IPS-15b (cell line): ENCODE data around the gene GRAMD1A.

ENCODE experiments used
- H3K27me3 ChIP-seq: one replicate; pipeline ENCODE4 v1.6.1; 2013; ENCODE audit warnings: low read length; ENCODE audit not compliant: control insufficient read depth, insufficient read depth
- H3K36me3 ChIP-seq: one replicate; pipeline ENCODE4 v1.6.1; 2013; ENCODE audit warnings: low read length; ENCODE audit not compliant: control insufficient read depth, insufficient read depth
- H3K4me1 ChIP-seq: one replicate; pipeline ENCODE4 v1.6.1; 2013; ENCODE audit warnings: mild to moderate bottlenecking, low read length; ENCODE audit not compliant: control insufficient read depth, insufficient read depth
- H3K4me3 ChIP-seq: one replicate; pipeline ENCODE4 v1.5.1; 2013; ENCODE audit warnings: low read depth, low read length
- H3K9ac ChIP-seq: one replicate; pipeline ENCODE4 v1.6.1; 2013; ENCODE audit warnings: low read depth, mild to moderate bottlenecking, low read length
- H3K9me3 ChIP-seq: one replicate; pipeline ENCODE4 v1.6.1; 2013; ENCODE audit warnings: mild to moderate bottlenecking, low read length; ENCODE audit not compliant: control insufficient read depth, insufficient read depth

GRAMD1A gene

GRCh38 chr19:35069696-35070095 is 69.6 kb downstream of the GRAMD1A start:
- Histone ChIP-seq H3K4me1 (peaks cover 13% of the 10 kb centered on the region), H3K27me3 (no peaks in the 10 kb centered on the region), H3K9me3 (no peaks in the 10 kb centered on the region), H3K36me3 (no peaks in the 10 kb centered on the region), H3K9ac (no peak overlapping the region), H3K4me3 (no peak overlapping the region)

GRCh38 chr19:35070471-35070870 is 70.3 kb downstream of the GRAMD1A start:
- H3K4me1 ChIP-seq: peaks cover 13% of the 10 kb centered on the region

GRCh38 chr19:35073516-35073915 is 73.4 kb downstream of the GRAMD1A start:
- H3K4me3 ChIP-seq: no peak overlapping the region
- no peaks in the 10 kb centered on the region for H3K9me3 ChIP-seq
- no peak overlapping the region for H3K9ac ChIP-seq
- H3K36me3 ChIP-seq: no peaks in the 10 kb centered on the region
- H3K4me1 ChIP-seq: peaks cover 10% of the 10 kb centered on the region
- no peaks in the 10 kb centered on the region for H3K27me3 ChIP-seq

More at GRCh38 chr19:35070471-35070870, 70.3 kb downstream of the GRAMD1A start:
- no peak overlapping the region for H3K4me3 ChIP-seq
- no peaks in the 10 kb centered on the region for H3K9me3 ChIP-seq
- H3K36me3 ChIP-seq: no peaks in the 10 kb centered on the region
- H3K9ac ChIP-seq: no peak overlapping the region
- no peaks in the 10 kb centered on the region for H3K27me3 ChIP-seq

- H3K4me1 ChIP-seq: peaks cover 7% of the 10 kb centered on the region
- no peak overlapping the region for H3K9ac ChIP-seq
- no peaks in the 10 kb centered on the region for H3K9me3 ChIP-seq
- H3K27me3 ChIP-seq: no peaks in the 10 kb centered on the region
- H3K36me3 ChIP-seq: no peaks in the 10 kb centered on the region
- H3K4me3 ChIP-seq: no peak overlapping the region
Observed at GRCh38 chr19:35073941-35074340, 73.8 kb downstream of the GRAMD1A start.

GRCh38 chr19:35074426-35075201 is 74.5 kb downstream of the GRAMD1A start:
- Histone ChIP-seq H3K9ac (no peak overlapping the region), H3K4me1 (peaks cover under 1% of the 10 kb centered on the region), H3K27me3 (no peaks in the 10 kb centered on the region), H3K9me3 (no peaks in the 10 kb centered on the region), H3K36me3 (no peaks in the 10 kb centered on the region), H3K4me3 (no peak overlapping the region)

- H3K4me3 ChIP-seq: no peak overlapping the region
- H3K36me3 ChIP-seq: no peaks in the 10 kb centered on the region
- H3K9ac ChIP-seq: no peak overlapping the region
- H3K9me3 ChIP-seq: no peaks in the 10 kb centered on the region
- H3K27me3 ChIP-seq: no peaks in the 10 kb centered on the region
- no peaks in the 10 kb centered on the region for H3K4me1 ChIP-seq
Observed at GRCh38 chr19:35075202-35076025, 75.3 kb downstream of the GRAMD1A start.

GRCh38 chr19:35076026-35076370 is 75.9 kb downstream of the GRAMD1A start:
- Histone ChIP-seq H3K9ac (no peak overlapping the region), H3K9me3 (no peaks in the 10 kb centered on the region), H3K27me3 (no peaks in the 10 kb centered on the region), H3K4me3 (no peak overlapping the region), H3K4me1 (no peaks in the 10 kb centered on the region), H3K36me3 (no peaks in the 10 kb centered on the region)
